GM18907 (cell line): Measurements from ENCODE around the gene TLCD3B.

Experiments
- ATAC-seq: cut with Tn5 transposase; IDR thresholded peaks from one replicate; pipeline ENCODE4 v1.9.1; 2021; ENCODE audit warnings: mild to moderate bottlenecking, moderate library complexity; ENCODE audit not compliant: unreplicated experiment

The TLCD3B gene, protein sequence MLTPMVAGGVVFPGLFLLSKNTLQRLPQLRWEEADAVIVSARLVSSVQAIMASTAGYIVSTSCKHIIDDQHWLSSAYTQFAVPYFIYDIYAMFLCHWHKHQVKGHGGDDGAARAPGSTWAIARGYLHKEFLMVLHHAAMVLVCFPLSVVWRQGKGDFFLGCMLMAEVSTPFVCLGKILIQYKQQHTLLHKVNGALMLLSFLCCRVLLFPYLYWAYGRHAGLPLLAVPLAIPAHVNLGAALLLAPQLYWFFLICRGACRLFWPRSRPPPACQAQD

DNA sequence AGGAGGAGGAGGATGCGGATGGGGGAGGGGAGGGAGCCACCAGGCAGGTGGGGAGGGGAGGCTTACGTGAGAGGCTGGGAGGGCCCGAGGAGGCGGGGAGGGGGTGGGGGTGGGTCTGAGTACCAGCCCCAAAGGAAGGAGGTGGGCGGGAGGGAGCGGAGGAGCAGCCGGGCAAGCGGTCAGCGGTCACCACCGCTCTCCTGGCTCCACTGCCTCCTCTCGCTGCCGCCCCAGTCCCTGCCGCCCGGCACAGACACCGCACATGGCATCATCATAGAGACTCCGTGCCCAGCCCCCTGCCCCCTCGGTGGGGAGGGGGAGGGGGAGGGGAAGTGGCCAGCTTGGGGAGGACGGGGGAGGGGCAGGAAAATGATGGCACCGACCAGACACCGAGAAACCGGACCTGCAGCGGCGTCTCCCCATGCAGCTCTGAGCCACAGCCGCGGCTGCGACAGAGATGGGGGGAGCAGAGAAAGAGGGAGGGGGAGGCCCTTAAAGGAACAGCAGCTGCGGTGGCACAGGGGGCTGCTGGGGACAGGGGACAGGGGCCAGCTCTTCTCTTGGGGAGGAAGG is at the start of gene TLCD3B:
TSS of gene TLCD3B (minus strand) at position 431 of the 573 bp plus-strand sequence. CDS start 744 bp downstream, outside the sequence.
- ATAC-seq: no peak

DNA sequence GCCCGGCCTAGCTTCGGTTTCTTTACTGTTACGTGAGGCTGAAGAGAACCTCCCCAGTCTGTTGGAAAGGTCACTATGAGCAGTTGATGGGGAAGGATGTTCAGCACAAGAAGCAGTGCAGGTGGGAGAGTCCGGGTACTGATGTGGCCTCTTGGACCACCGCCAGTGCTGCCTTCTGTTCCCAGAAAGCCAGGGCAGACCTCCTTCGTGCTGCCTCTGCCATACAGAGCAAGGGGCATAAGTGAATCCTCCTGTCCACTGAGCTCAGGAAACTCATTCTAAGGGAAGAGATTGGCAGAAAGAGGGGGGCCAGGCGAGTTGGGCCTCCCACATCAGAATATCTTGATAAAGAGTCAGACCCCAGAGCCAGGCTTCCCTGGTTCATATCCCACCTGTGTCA is 48.4 kb upstream of the TLCD3B start:
- ATAC-seq: no peak

DNA sequence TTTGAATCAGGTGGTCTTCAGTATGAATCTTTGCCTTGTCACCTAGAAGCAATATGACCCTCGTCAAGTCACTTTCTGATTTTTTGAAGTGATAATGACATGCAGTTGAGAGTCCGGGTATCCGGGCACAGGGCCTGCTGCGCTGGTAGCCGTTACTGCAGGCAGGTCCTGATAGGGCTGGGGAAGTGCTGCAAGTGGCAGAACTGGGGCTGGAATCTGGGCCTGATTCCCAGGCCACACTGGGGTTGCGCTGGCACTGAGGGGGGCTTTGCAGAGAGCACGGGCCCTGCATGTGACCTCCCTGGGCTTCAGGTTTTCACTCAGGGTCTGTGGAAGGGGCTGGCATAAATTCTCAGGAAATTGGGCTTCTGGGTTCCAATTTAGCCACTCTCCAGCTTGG is 47.7 kb upstream of the TLCD3B start:
- no peak for ATAC-seq

DNA sequence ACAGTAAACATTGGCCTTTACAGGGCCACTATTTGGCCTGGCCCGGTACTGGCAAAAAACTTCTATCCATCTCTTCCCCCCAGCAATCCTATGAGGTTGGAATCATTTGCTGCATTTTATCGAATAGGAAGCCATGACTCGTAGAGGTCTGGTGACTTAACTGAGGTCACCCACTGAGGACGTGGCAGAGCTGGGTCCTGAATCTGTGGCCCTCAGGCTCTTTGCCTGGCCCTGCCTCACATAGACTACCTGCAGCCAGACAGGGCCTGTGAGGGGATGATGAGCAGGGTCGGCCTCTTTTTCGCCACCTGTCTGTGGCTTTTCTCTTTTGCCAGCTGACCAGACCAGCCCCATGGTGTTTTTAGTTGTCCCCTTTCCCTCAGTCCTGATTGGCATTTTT is 46.6 kb upstream of the TLCD3B start:
- ATAC-seq: no peak

DNA sequence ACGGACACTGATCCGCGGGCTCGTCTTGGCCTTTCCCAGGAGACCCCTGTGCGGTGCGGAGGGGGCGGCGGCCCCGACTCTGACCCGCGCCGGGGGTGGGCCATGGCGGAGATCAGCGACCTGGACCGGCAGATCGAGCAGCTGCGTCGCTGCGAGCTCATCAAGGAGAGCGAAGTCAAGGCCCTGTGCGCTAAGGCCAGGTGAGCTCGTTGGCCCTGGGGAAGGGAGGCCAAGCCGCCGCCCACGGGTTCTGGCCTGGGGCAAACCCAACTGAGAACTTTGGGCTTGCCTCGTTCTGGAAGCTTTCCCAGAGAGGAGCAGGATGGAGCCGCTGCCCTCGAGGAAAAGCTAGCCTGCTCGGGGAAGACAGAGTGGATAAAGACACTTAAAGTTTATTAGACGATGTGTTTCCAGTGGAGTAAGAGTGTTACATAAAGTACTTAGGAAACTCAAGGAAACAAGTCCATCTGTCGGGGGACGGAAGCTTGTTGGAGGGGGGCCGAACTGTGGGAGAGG is 45.3 kb upstream of the TLCD3B start:
- peak; percentile 32 for ATAC-seq

DNA sequence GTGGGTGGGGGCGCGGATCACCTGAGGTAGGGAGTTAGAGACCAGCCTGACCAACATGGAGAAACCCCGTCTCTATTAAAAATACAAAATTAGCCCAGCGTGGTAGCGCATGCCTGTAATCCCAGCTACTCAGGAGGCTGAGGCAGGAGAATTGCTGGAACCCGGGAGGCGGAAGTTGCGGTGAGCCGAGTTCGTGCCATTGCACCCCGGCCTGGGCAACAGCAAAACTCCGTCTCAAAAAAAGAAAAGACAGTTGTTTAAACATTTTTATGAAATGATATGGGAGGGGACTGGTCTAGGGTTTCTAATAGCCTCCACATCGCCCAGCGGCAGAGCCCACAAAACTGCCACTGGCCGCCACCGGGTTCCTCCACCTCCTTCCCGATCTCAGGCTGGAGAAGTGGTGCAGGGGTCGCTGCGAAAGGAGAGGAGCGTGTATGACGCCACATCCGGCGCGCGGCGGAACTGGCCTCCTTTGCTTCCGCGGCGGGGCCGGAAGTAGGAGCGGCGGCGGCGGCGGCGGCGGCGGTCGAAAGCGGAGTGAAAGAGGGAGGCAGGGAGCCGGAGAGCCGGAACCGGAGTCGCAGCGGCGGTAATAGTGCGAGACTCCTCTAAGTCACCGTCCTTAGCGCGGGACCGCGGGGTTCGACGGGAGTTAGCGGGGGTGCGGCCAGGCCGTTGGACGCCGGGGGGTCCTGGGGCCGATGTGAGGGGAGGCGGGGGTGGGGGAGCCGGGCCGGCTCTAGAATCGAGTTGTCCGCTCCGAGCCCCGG is 44.6 kb upstream of the TLCD3B start, which contains the start of gene PPP4C:
TSS of gene PPP4C (plus strand) at position 492 of the 773 bp plus-strand sequence. CDS start 384 bp downstream, outside the sequence.
- peak; percentile 76 for ATAC-seq

DNA sequence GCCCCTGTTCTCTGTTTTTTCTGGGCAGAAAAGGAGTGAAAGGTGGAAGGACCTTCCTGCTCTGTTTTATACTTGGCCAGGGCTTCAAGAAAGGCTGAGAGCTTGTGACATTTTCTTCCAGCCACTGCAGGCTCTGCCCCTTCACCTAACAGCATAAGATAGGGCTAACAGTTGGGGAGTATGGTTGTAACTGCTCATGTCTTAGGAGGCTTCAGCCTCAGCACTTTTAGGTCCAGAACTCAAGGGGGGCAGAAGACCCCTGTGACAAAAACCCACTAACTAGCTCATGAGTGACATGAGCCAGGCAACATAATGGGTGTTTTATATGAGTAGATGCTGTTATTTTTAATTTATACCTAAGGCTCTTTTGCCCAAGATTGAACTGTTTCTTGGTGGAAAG is 39.4 kb upstream of the TLCD3B start:
- ATAC-seq: no peak

DNA sequence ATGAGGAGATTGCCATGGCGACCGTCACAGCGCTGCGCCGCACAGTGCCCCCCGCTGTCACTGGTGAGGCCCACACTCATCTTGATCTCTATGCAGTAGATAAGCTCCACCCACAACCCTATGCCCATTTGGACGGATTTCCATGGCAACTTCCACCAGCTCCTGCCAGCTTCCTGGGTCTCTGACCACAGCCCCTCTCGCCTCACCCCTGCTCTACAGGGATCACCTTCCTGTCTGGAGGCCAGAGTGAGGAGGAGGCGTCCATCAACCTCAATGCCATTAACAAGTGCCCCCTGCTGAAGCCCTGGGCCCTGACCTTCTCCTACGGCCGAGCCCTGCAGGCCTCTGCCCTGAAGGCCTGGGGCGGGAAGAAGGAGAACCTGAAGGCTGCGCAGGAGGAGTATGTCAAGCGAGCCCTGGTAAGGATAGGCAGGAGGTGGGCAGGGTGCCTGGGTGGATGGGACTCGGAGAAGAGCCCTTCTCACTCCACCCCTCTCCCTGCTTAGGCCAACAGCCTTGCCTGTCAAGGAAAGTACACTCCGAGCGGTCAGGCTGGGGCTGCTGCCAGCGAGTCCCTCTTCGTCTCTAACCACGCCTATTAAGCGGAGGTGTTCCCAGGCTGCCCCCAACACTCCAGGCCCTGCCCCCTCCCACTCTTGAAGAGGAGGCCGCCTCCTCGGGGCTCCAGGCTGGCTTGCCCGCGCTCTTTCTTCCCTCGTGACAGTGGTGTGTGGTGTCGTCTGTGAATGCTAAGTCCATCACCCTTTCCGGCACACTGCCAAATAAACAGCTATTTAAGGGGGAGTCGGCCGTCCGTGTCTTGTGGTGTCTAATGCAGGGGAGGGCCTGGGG is 38.8 kb upstream of the TLCD3B start:
- ATAC-seq: no peak

DNA sequence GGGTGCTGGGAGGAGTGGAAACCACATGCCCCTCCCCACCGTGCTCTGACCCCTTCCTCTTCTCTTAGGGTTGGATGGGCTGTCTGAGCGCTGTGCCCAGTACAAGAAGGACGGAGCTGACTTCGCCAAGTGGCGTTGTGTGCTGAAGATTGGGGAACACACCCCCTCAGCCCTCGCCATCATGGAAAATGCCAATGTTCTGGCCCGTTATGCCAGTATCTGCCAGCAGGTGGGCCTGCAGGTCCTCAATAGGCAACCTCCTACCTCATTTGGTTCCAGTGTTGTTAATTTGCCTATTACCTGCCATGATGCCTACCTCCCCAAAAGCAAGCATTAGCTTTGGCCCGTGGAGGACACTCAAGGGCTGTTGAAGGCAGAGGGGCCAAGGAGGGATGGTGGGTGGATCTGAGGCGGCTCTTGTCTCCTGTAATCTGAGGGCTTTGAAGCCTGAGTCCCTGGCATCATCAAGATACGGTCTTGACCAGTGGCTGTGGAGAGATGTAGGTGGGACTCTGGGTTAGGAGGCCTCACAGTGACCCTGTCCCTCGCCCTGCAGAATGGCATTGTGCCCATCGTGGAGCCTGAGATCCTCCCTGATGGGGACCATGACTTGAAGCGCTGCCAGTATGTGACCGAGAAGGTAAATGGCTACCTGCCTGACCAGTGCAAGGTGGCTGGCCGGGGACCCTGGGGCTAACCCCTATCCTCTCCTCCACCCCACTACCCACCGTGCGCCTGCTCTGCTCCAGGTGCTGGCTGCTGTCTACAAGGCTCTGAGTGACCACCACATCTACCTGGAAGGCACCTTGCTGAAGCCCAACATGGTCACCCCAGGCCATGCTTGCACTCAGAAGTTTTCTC is 37.9 kb upstream of the TLCD3B start:
- no peak for ATAC-seq

DNA sequence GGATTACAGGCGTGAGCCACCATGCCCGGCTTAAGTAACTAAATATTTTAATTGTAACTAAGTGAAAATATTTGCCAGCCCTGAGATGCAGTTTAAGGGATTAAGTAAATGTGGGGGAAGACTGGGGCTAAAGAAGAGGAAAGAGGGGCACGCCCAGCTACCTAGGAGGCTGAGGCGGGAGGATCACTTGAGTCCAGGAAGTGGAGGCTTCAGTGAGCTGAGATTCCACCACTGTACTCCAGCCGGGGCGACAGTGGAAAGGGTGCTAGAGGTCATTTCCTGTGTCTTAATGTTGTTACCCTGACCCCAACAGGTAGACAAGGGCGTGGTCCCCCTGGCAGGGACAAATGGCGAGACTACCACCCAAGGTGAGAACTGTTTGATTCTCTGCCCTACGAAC is 37.3 kb upstream of the TLCD3B start:
- ATAC-seq: no peak

DNA sequence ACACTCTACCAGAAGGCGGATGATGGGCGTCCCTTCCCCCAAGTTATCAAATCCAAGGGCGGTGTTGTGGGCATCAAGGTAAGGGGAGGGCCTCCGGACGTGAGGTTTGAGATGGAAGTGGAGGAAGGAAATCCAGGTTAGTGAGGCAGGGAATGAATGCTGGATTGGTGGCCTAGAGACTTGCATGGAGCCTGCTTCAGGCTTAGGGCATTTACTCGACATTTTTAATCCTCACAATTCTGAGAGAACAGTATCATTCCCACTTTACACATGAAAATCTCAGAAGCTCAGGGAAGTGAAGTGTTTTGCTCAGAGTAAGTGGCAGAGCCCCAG is 36.5 kb upstream of the TLCD3B start:
- no peak for ATAC-seq

DNA sequence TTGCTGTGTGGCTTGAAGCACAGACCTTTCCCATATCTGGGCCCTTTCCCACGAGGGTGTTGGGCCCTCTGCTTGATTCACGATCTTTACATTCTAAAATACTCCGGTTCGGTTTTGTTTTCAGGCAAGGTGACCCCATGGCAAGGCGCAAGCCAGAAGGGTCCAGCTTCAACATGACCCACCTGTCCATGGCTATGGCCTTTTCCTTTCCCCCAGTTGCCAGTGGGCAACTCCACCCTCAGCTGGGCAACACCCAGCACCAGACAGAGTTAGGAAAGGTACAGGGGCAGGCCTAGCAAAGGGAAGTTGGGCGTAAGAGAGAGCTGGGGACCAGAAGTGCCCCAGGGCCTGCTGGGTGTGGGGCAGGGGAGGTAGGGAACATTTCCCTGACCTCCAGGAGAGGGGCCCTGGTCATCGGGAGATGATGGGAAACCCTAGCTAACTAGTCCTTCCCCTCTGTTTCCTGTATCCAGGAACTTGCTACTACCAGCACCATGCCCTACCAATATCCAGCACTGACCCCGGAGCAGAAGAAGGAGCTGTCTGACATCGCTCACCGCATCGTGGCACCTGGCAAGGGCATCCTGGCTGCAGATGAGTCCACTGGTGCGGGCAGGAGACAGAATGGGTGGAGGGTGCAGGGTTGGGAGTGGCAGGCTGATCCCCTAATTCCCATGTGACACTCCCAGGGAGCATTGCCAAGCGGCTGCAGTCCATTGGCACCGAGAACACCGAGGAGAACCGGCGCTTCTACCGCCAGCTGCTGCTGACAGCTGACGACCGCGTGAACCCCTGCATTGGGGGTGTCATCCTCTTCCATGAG is 35.9 kb upstream of the TLCD3B start:
- no peak for ATAC-seq

DNA sequence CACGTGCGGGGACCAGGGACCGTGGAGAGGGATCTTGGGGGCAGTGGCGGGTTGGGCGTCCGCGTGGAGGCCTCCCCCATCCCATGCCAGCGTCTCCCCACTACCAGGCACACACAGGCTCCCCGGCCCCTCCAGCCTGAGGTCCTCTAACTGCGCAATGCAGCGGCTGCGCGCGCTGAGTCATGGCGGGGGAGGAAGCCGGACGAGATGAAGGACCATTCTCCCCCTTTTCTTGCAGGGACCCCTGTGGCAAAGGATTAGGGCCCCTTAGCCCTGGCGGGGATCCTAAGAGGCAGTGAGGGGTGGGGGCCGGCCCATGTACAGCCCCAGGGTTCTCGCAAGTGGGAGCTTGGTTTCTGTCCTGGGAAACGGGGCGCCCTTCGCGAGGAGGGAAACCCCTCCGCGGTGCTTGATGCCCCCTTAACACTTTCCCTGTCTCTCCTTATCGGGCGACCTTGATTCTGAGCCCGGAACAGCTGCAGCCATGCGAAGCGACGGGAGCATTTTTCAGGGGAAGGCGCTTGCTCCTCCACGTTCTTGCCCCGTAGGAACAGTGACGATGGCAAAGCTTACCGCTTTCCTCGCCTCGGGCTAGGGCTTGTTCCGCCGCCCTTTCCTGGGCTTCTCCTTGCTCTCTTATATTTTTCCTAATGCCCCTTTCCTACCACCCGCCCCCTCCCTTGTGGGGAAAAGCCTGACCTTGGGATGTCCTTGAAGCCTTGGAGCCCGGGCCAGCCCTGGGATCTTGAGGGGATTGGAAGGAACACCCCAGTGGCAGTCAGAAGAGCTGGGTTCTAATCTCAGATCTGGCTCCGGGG is 35.1 kb upstream of the TLCD3B start:
- ATAC-seq: peak; percentile 2

DNA sequence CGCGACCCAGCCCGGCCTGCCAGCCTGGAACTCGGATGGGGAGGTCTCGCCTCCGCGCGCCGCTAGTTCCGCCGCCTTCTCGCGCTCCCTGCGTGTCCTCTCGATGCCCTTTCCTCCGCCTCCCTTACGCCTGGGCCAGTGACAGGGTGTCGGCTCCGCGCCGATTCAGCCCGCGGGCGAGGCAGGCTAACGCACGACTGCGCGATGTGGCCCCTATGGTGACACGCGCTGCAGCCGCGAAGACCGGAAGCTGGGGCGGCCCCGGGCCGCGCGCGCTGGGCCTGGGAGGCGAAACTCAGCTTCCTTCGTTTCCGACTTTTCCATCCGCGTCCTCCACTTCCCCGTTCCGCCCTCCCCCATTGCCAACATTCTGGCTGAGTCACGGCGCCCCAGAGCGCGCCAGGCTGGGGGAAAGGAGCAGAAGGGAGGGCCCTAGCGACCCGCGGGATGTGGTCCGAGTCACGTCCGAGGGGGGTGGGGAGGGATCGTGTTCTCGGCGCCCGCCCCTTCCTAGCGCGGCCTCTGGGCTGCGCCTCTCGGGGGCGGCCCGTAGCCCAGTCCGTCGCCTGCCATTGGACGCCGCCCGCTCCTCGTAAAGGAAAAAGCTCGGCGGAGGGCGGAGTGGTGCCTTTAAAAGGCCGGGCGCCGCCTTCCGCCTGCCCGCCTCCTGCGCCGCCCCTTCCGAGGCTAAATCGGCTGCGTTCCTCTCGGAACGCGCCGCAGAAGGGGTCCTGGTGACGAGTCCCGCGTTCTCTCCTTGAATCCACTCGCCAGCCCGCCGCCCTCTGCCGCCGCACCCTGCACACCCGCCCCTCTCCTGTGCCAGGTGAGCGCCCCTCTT is 34.3 kb upstream of the TLCD3B start, which contains the start of gene ALDOA:
TSS of gene ALDOA (plus strand) at position 659 of the 841 bp plus-strand sequence. CDS start 1,138 bp downstream, outside the sequence.
- ATAC-seq: peak; percentile 77

DNA sequence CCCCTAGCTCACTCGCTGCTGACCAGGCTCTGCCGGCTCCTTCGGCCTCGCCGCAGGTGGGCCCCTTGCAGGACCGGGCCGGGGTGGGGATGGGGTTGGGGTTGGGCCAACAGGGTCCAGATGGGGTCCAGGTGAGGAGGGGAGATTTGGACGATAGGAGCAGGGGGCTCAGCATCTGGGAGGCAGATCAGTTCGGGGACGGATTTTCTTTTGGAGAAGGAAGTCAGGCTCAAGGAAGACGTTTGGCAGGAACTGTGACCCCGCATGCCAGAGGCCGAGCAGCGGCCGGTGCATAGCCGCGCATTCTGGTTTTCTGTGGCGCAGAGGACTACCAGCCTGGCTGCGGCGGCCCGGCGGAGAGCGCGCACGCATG is 33.6 kb upstream of the TLCD3B start:
- peak; percentile 2 for ATAC-seq

DNA sequence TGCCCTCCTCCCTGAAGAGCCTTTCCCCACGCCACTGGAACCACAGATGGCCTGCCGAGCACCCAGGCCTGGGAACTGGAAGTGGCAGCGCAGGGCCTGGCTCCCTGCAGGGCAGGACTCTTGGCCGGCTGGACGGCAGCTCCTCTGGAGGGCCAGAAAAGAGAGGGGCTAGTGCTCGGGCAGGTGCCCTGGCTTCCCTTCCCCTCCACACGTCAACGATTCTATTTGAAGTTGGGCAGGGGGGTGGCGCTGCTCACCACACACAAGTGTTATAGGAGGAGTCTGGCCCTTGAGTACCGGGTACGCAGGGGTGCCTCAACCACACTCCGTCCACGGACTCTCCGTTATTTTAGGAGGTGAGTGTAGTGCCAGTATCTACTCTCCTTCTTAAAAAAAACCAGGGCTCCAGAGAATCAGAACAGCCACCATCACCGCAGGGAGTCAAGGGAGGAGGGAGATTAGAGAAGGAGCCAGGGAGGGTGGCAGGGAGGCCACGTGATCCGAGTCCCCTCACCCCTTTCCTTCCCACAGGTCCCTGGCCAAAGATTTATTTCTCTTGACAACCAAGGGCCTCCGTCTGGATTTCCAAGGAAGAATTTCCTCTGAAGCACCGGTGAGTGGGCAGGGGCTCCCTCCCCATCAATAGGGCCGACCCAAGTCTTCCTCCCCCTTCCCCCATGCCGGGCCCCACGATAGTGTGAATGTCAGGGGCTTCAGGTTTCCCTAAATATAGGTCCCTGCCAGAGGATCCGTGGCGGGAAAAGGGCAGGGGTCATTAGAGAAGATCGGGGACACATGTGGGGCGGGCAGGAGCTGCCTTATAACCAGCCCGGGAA is 33.0 kb upstream of the TLCD3B start:
- peak; percentile 35 for ATAC-seq
